OCI-LY3 (cell line): ENCODE results near the gene AAMDC.
"Not testable (repeated sequence)": the region's sequence is repeated elsewhere in the genome, so short reads cannot be mapped to it uniquely, and the experiment has no call there.

Experiments used
- H2AFZ ChIP-seq: fragments of 200-600, 300-600 bp; shearing (Covaris generic); 2 replicates; pipeline ENCODE4 v1.6.0; 2014; ENCODE audit warnings: antibody characterized with exemption, low read depth, low read length
- H3K27ac ChIP-seq: fragments of 200-600, 300-600 bp; sonication (generic); 2 replicates; pipeline ENCODE4 v1.5.1; 2014; ENCODE audit warnings: mild to moderate bottlenecking, low read length, moderate library complexity, mixed read lengths
- H3K27me3 ChIP-seq: fragments of 200-600, 300-600 bp; sonication (generic); 2 replicates; pipeline ENCODE4 v1.6.1; 2014; ENCODE audit warnings: low read depth, low read length, mixed read lengths
- H3K36me3 ChIP-seq: fragments of 200-600, 300-600 bp; sonication (generic); replicated peaks from 2 replicates; pipeline ENCODE3; 2014; ENCODE audit warnings: low read depth, low read length, mixed read lengths
- H3K4me1 ChIP-seq: fragments of 300-600, 200-600 bp; sonication (generic); 2 replicates; pipeline ENCODE4 v1.6.1; 2014; ENCODE audit warnings: low read length, mixed read lengths
- H3K4me2 ChIP-seq: fragments of 200-600, 300-600 bp; sonication (generic); 2 replicates; pipeline ENCODE4 v1.6.1; 2014; ENCODE audit warnings: low read length, mixed read lengths
- H3K4me3 ChIP-seq: fragments of 300-600, 200-600 bp; sonication (generic); 2 replicates; pipeline ENCODE4 v1.5.1; 2014; ENCODE audit warnings: antibody characterized with exemption, mild to moderate bottlenecking, low read length, moderate library complexity
- H3K79me2 ChIP-seq: fragments of 300-600, 200-600 bp; shearing (Covaris generic); 2 replicates; pipeline ENCODE4 v1.6.1; 2014; ENCODE audit warnings: mild to moderate bottlenecking, low read length, mixed read lengths
- H3K9ac ChIP-seq: fragments of 300-600, 200-600 bp; shearing (Covaris generic); 2 replicates; pipeline ENCODE4 v1.6.0; 2014; ENCODE audit warnings: mild to moderate bottlenecking, low read length, moderate library complexity
- H3K9me3 ChIP-seq: fragments of 200-600, 300-600 bp; shearing (Covaris generic); 2 replicates; pipeline ENCODE4 v1.6.1; 2014; ENCODE audit warnings: low read length, mixed read lengths; ENCODE audit not compliant: insufficient read depth
- H4K20me1 ChIP-seq: fragments of 200-600, 300-600 bp; sonication (generic); 2 replicates; pipeline ENCODE4 v1.6.1; 2016; ENCODE audit warnings: low read length, mixed read lengths; ENCODE audit not compliant: insufficient read depth
- EZH2phosphoT487 ChIP-seq: fragments of 200-600 bp; shearing (Covaris generic); IDR thresholded peaks from 2 replicates; pipeline ENCODE4 v1.6.1; 2018; ENCODE audit warnings: antibody characterized with exemption, mixed run types, low read depth
- TF ChIP-seq, protein P1 (sequence below): fragments of 200-600, 300-600 bp; sonication (generic); IDR thresholded peaks from 2 replicates; pipeline ENCODE4 v1.5.1; 2014; ENCODE audit warnings: antibody characterized with exemption, low read length, low read depth

AAMDC gene

DNA sequence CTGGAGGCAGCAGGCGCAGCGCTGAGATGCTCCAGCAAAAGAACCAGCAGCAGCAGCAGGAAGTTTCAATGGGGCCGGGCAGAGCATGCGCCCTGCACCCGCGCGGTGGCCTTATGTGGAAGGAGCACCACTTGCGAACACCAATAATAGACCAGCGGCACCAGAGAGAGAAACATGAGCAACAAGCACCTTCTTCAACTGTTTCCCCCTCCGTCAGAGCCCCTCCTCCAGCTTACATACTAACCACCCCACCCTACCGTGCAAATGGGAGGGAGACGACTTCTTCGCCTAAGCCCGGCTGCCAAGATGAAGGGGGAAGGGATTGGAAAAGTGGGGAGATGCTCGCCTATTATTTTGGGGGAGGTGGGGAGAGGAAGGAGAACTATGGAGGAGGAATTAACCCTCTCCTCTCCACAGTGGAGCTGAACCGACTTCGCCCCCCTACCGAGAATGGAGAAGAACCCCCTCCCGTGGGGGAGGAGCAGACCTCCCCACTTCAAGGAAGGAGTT is 1.5 kb upstream of the AAMDC start:
- Histone ChIP-seq H3K79me2 (peaks cover 60% of the 10 kb centered on the region), H3K9me3 (0 out of 2 replicates have a peak, but pooled peaks cover 3% of the 10 kb centered on the region), H3K4me3 (peak overlapping the region; percentile 88), H4K20me1 (peaks cover 45% of the 10 kb centered on the region), H3K4me2 (peak overlapping the region; percentile 89), H3K4me1 (peaks cover 3% of the 10 kb centered on the region; the same call in 1 of the 2 replicates), H3K36me3 (peaks cover 13% of the 10 kb centered on the region), H3K27ac (peak overlapping the region; percentile 78), H2AFZ (peak overlapping the region; percentile 48; the same call in 1 of the 2 replicates), H3K9ac (peak overlapping the region; percentile 85), H3K27me3 (no peaks in the 10 kb centered on the region)
- TF ChIP-seq, protein P1, sequence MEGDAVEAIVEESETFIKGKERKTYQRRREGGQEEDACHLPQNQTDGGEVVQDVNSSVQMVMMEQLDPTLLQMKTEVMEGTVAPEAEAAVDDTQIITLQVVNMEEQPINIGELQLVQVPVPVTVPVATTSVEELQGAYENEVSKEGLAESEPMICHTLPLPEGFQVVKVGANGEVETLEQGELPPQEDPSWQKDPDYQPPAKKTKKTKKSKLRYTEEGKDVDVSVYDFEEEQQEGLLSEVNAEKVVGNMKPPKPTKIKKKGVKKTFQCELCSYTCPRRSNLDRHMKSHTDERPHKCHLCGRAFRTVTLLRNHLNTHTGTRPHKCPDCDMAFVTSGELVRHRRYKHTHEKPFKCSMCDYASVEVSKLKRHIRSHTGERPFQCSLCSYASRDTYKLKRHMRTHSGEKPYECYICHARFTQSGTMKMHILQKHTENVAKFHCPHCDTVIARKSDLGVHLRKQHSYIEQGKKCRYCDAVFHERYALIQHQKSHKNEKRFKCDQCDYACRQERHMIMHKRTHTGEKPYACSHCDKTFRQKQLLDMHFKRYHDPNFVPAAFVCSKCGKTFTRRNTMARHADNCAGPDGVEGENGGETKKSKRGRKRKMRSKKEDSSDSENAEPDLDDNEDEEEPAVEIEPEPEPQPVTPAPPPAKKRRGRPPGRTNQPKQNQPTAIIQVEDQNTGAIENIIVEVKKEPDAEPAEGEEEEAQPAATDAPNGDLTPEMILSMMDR: no peak
- no peak for TF ChIP-seq EZH2phosphoT487

DNA sequence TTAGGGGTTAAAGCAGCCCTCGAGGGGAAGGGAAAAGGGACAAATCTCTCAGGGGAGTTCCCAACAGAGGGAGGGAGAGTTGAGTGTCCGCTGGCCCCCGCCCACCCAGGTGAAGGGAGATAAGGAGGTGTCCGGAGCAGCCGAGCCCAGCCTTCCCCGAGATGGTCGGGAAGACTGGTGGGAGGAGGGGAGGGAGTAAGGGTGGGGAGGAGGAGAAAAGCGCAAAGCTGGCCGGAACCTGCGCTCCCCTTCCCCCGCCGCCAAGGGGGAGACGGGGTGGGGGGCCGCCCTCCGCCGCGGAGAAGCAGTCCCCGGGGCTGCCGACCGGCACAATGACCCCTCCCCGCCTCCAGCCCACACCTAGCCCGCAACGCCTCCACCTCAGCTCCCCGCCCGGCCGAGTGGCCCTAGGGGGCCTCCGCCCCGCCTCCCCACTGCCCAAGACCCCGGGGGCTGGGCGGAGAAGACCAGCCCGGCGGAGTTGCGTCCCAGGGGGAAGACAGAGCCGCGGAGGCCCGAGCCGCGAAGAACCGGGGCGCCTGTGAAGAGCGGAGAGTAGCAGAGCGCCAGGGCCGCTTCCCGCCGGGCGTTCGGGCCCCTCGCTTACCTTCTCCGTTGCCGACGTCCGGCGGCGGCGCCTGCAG is 901 bp upstream of the AAMDC start:
- Histone ChIP-seq H4K20me1 (peaks cover 40% of the 10 kb centered on the region), H3K4me1 (peaks cover 3% of the 10 kb centered on the region; the same call in 1 of the 2 replicates), H3K4me3 (peak overlapping the region; percentile 88), H3K27ac (peak overlapping the region; percentile 78), H3K79me2 (peaks cover 55% of the 10 kb centered on the region), H3K36me3 (peaks cover 8% of the 10 kb centered on the region), H3K9me3 (no peaks in the 10 kb centered on the region), H2AFZ (peak overlapping the region; percentile 48; the same call in 1 of the 2 replicates), H3K9ac (peak overlapping the region; percentile 85), H3K4me2 (peak overlapping the region; percentile 89), H3K27me3 (no peaks in the 10 kb centered on the region)
- no peak for TF ChIP-seq EZH2phosphoT487
- TF ChIP-seq, protein P1: no peak

DNA sequence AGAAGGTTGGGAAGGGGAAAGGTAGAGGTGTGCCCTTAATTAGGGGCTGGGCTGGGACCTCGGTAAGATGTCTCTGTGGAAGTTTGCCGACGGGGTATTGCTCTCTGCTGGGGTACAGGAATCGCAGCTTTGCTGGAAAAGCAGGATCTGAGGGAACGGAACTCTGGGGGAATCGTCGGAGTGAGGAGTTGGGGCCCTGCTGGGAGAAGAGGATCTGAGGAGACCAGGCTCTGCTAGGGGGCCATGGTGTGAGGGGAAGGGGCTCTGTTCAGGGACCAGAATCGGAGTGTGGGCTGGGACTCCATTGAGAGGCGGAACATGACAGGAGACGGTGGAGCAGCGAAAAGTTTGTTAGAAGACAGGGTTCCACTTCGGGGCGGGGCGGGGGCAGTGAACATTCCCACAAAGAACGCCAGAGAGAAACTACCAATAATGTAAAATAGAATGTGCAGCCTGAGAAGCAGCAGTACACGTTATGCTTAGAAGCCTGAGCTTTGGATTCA is 456 bp downstream of the AAMDC start:
- Histone ChIP-seq H3K4me3 (peak overlapping the region; percentile 88), H3K4me1 (peaks cover 3% of the 10 kb centered on the region; the same call in 1 of the 2 replicates), H3K36me3 (no peaks in the 10 kb centered on the region), H3K9ac (peak overlapping the region; percentile 85), H4K20me1 (peaks cover 27% of the 10 kb centered on the region), H3K27ac (no peak overlapping the region), H2AFZ (peak overlapping the region; percentile 61), H3K27me3 (no peaks in the 10 kb centered on the region), H3K79me2 (peaks cover 41% of the 10 kb centered on the region), H3K4me2 (peak overlapping the region; percentile 89), H3K9me3 (no peaks in the 10 kb centered on the region)
- TF ChIP-seq, protein P1: no peak
- no peak for TF ChIP-seq EZH2phosphoT487

DNA sequence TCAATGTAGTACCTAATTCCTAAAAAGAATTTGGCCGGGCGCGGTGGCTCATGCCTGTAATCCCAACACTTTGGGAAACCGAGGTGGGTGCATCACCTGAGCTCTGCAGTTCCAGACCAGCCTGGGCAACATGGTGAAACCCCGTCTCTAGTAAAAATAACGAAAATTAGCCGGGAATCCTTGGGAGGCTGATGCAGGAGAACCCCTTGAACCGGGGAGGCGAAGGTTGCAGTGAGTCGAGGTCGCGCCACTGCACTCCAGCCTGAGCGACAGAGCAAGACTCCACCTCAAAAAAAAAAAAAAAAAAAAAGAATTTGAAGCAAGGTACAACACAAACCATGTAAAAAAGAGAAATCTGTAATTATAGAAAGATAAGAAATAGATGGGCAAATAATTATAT is 1.2 kb downstream of the AAMDC start:
- H3K9me3 ChIP-seq, H3K27me3 ChIP-seq, H3K4me3 ChIP-seq, H3K36me3 ChIP-seq, H3K27ac ChIP-seq, H3K4me2 ChIP-seq, H2AFZ ChIP-seq, H3K9ac ChIP-seq, H3K4me1 ChIP-seq: not testable (repeated sequence)
- peaks cover 20% of the 10 kb centered on the region for H4K20me1 ChIP-seq
- peaks cover 34% of the 10 kb centered on the region for H3K79me2 ChIP-seq
